WTC11 (cell line): Measurements from ENCODE around the gene SMIM10.

Experiments
- CREB1 ChIP-seq: sonication (generic); formaldehyde crosslinking; IDR thresholded peaks from 2 replicates; pipeline ENCODE4 v1.8.0; 2023; ENCODE audit warnings: mild to moderate bottlenecking, missing genetic modification reagents
- FOXP1 ChIP-seq: sonication (generic); formaldehyde crosslinking; IDR thresholded peaks from 2 replicates; pipeline ENCODE4 v1.8.0; 2022; ENCODE audit warnings: missing genetic modification reagents, mild to moderate bottlenecking, moderate library complexity, borderline replicate concordance
- GABPB1 ChIP-seq: sonication (generic); formaldehyde crosslinking; IDR thresholded peaks from 2 replicates; pipeline ENCODE4 v1.8.1; 2023; ENCODE audit warnings: mild to moderate bottlenecking, missing genetic modification reagents
- NR1H2 ChIP-seq: sonication (generic); formaldehyde crosslinking; IDR thresholded peaks from 2 replicates; pipeline ENCODE4 v1.9.0; 2021; ENCODE audit warnings: mild to moderate bottlenecking, moderate library complexity, missing genetic modification reagents
- SP1 ChIP-seq: sonication (generic); formaldehyde crosslinking; conservative IDR thresholded peaks from 2 replicates; pipeline ENCODE4 v1.8.1; 2022; ENCODE audit warnings: missing genetic modification reagents
- TCF7 ChIP-seq: sonication (generic); formaldehyde crosslinking; IDR thresholded peaks from 2 replicates; pipeline ENCODE4 v1.8.0; 2022; ENCODE audit warnings: mild to moderate bottlenecking, low read depth, missing genetic modification reagents, moderate library complexity
- ZBTB21 ChIP-seq: sonication (generic); formaldehyde crosslinking; IDR thresholded peaks from 2 replicates; pipeline ENCODE4 v1.8.1; 2023; ENCODE audit warnings: mild to moderate bottlenecking, missing genetic modification reagents, borderline replicate concordance
- TF ChIP-seq, protein P1 (sequence below): fragments of 200-600 bp; IDR thresholded peaks from 2 replicates; pipeline ENCODE4 v1.8.0; 2022; ENCODE audit warnings: antibody characterized with exemption
- TF ChIP-seq, protein P2 (sequence below): sonication (generic); formaldehyde crosslinking; IDR thresholded peaks from 2 replicates; pipeline ENCODE4 v1.8.1; 2022; ENCODE audit warnings: low read depth, missing genetic modification reagents, borderline replicate concordance
- TF ChIP-seq, protein P3 (sequence below): sonication (generic); formaldehyde crosslinking; IDR thresholded peaks from 2 replicates; pipeline ENCODE4 v1.8.0; 2022; ENCODE audit warnings: missing genetic modification reagents
- TF ChIP-seq, protein P4 (sequence below): sonication (generic); formaldehyde crosslinking; IDR thresholded peaks from 2 replicates; pipeline ENCODE4 v1.8.0; 2023; ENCODE audit warnings: missing genetic modification reagents, mild to moderate bottlenecking, borderline replicate concordance
- TF ChIP-seq, protein P5 (sequence below): fragments of 250-450 bp; sonication (Bioruptor Pico); IDR thresholded peaks from 2 replicates; pipeline ENCODE4 v1.8.0; 2021; ENCODE audit warnings: mild to moderate bottlenecking
- TF ChIP-seq, protein P6 (sequence below): fragments of 250-450 bp; sonication (Bioruptor Pico); IDR thresholded peaks from 2 replicates; pipeline ENCODE4 v1.9.0; 2021; ENCODE audit warnings: mild to moderate bottlenecking, borderline replicate concordance
- TF ChIP-seq, protein P7 (sequence below): sonication (generic); formaldehyde crosslinking; IDR thresholded peaks from 2 replicates; pipeline ENCODE4 v1.8.0; 2022; ENCODE audit warnings: mild to moderate bottlenecking, missing genetic modification reagents

DNA sequence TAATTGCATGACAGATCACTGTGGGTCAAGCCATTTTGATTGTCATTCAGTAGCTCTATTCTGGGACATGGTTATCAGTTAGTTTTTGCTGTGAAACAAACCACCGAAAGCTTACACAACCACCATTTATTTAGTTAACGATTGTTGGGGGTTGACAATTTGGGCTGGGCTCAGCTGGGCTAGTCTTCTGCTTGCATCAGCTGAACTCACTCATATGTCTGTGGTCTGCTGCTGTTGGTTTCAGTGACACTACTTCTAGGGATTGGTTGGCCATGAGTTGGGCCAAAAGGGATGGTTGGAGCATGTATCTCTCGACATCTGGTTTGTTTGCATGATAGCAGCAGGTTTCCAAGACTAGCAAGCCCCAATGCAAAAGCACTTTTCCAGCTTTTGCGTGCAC lies 5.3 kb upstream of the SMIM10 start:
- TF ChIP-seq, protein P1, sequence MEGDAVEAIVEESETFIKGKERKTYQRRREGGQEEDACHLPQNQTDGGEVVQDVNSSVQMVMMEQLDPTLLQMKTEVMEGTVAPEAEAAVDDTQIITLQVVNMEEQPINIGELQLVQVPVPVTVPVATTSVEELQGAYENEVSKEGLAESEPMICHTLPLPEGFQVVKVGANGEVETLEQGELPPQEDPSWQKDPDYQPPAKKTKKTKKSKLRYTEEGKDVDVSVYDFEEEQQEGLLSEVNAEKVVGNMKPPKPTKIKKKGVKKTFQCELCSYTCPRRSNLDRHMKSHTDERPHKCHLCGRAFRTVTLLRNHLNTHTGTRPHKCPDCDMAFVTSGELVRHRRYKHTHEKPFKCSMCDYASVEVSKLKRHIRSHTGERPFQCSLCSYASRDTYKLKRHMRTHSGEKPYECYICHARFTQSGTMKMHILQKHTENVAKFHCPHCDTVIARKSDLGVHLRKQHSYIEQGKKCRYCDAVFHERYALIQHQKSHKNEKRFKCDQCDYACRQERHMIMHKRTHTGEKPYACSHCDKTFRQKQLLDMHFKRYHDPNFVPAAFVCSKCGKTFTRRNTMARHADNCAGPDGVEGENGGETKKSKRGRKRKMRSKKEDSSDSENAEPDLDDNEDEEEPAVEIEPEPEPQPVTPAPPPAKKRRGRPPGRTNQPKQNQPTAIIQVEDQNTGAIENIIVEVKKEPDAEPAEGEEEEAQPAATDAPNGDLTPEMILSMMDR = no peak
- TF ChIP-seq, protein P2, sequence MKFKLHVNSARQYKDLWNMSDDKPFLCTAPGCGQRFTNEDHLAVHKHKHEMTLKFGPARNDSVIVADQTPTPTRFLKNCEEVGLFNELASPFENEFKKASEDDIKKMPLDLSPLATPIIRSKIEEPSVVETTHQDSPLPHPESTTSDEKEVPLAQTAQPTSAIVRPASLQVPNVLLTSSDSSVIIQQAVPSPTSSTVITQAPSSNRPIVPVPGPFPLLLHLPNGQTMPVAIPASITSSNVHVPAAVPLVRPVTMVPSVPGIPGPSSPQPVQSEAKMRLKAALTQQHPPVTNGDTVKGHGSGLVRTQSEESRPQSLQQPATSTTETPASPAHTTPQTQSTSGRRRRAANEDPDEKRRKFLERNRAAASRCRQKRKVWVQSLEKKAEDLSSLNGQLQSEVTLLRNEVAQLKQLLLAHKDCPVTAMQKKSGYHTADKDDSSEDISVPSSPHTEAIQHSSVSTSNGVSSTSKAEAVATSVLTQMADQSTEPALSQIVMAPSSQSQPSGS (CRISPR knock-in tag) = no peak
- TF ChIP-seq ZBTB21 (CRISPR knock-in tag) = no peak
- no peak for TF ChIP-seq NR1H2
- no peak for TF ChIP-seq CREB1 (CRISPR knock-in tag)
- TF ChIP-seq SP1 (CRISPR knock-in tag) = no peak
- TF ChIP-seq, protein P3, sequence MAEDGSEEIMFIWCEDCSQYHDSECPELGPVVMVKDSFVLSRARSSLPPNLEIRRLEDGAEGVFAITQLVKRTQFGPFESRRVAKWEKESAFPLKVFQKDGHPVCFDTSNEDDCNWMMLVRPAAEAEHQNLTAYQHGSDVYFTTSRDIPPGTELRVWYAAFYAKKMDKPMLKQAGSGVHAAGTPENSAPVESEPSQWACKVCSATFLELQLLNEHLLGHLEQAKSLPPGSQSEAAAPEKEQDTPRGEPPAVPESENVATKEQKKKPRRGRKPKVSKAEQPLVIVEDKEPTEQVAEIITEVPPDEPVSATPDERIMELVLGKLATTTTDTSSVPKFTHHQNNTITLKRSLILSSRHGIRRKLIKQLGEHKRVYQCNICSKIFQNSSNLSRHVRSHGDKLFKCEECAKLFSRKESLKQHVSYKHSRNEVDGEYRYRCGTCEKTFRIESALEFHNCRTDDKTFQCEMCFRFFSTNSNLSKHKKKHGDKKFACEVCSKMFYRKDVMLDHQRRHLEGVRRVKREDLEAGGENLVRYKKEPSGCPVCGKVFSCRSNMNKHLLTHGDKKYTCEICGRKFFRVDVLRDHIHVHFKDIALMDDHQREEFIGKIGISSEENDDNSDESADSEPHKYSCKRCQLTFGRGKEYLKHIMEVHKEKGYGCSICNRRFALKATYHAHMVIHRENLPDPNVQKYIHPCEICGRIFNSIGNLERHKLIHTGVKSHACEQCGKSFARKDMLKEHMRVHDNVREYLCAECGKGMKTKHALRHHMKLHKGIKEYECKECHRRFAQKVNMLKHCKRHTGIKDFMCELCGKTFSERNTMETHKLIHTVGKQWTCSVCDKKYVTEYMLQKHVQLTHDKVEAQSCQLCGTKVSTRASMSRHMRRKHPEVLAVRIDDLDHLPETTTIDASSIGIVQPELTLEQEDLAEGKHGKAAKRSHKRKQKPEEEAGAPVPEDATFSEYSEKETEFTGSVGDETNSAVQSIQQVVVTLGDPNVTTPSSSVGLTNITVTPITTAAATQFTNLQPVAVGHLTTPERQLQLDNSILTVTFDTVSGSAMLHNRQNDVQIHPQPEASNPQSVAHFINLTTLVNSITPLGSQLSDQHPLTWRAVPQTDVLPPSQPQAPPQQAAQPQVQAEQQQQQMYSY = no peak
- no peak for TF ChIP-seq FOXP1 (CRISPR knock-in tag)
- no peak for TF ChIP-seq GABPB1 (CRISPR knock-in tag)
- TF ChIP-seq, protein P4, sequence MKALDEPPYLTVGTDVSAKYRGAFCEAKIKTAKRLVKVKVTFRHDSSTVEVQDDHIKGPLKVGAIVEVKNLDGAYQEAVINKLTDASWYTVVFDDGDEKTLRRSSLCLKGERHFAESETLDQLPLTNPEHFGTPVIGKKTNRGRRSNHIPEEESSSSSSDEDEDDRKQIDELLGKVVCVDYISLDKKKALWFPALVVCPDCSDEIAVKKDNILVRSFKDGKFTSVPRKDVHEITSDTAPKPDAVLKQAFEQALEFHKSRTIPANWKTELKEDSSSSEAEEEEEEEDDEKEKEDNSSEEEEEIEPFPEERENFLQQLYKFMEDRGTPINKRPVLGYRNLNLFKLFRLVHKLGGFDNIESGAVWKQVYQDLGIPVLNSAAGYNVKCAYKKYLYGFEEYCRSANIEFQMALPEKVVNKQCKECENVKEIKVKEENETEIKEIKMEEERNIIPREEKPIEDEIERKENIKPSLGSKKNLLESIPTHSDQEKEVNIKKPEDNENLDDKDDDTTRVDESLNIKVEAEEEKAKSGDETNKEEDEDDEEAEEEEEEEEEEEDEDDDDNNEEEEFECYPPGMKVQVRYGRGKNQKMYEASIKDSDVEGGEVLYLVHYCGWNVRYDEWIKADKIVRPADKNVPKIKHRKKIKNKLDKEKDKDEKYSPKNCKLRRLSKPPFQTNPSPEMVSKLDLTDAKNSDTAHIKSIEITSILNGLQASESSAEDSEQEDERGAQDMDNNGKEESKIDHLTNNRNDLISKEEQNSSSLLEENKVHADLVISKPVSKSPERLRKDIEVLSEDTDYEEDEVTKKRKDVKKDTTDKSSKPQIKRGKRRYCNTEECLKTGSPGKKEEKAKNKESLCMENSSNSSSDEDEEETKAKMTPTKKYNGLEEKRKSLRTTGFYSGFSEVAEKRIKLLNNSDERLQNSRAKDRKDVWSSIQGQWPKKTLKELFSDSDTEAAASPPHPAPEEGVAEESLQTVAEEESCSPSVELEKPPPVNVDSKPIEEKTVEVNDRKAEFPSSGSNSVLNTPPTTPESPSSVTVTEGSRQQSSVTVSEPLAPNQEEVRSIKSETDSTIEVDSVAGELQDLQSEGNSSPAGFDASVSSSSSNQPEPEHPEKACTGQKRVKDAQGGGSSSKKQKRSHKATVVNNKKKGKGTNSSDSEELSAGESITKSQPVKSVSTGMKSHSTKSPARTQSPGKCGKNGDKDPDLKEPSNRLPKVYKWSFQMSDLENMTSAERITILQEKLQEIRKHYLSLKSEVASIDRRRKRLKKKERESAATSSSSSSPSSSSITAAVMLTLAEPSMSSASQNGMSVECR (CRISPR knock-in tag) = no peak
- TF ChIP-seq, protein P5, sequence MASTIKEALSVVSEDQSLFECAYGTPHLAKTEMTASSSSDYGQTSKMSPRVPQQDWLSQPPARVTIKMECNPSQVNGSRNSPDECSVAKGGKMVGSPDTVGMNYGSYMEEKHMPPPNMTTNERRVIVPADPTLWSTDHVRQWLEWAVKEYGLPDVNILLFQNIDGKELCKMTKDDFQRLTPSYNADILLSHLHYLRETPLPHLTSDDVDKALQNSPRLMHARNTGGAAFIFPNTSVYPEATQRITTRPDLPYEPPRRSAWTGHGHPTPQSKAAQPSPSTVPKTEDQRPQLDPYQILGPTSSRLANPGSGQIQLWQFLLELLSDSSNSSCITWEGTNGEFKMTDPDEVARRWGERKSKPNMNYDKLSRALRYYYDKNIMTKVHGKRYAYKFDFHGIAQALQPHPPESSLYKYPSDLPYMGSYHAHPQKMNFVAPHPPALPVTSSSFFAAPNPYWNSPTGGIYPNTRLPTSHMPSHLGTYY (CRISPR knock-in tag) = no peak
- TF ChIP-seq TCF7 (CRISPR knock-in tag) = no peak
- TF ChIP-seq, protein P6, sequence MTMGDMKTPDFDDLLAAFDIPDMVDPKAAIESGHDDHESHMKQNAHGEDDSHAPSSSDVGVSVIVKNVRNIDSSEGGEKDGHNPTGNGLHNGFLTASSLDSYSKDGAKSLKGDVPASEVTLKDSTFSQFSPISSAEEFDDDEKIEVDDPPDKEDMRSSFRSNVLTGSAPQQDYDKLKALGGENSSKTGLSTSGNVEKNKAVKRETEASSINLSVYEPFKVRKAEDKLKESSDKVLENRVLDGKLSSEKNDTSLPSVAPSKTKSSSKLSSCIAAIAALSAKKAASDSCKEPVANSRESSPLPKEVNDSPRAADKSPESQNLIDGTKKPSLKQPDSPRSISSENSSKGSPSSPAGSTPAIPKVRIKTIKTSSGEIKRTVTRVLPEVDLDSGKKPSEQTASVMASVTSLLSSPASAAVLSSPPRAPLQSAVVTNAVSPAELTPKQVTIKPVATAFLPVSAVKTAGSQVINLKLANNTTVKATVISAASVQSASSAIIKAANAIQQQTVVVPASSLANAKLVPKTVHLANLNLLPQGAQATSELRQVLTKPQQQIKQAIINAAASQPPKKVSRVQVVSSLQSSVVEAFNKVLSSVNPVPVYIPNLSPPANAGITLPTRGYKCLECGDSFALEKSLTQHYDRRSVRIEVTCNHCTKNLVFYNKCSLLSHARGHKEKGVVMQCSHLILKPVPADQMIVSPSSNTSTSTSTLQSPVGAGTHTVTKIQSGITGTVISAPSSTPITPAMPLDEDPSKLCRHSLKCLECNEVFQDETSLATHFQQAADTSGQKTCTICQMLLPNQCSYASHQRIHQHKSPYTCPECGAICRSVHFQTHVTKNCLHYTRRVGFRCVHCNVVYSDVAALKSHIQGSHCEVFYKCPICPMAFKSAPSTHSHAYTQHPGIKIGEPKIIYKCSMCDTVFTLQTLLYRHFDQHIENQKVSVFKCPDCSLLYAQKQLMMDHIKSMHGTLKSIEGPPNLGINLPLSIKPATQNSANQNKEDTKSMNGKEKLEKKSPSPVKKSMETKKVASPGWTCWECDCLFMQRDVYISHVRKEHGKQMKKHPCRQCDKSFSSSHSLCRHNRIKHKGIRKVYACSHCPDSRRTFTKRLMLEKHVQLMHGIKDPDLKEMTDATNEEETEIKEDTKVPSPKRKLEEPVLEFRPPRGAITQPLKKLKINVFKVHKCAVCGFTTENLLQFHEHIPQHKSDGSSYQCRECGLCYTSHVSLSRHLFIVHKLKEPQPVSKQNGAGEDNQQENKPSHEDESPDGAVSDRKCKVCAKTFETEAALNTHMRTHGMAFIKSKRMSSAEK (CRISPR knock-in tag) = no peak
- TF ChIP-seq, protein P7, sequence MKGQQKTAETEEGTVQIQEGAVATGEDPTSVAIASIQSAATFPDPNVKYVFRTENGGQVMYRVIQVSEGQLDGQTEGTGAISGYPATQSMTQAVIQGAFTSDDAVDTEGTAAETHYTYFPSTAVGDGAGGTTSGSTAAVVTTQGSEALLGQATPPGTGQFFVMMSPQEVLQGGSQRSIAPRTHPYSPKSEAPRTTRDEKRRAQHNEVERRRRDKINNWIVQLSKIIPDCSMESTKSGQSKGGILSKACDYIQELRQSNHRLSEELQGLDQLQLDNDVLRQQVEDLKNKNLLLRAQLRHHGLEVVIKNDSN = no peak
